ENCODE measurements around the gene PRDX1. TPM values are rescaled to one million over a fixed set of nuclear protein-coding genes. Genes with fewer than 3 reads are reported as not detected.

Gene PRDX1
- total and polyA plus RNA-seq, 2 of the 13 experiments (the other 11 are each of a cell fraction or from before 2014, with no cell fraction given), result 761 to 1,898 TPM

DNA sequence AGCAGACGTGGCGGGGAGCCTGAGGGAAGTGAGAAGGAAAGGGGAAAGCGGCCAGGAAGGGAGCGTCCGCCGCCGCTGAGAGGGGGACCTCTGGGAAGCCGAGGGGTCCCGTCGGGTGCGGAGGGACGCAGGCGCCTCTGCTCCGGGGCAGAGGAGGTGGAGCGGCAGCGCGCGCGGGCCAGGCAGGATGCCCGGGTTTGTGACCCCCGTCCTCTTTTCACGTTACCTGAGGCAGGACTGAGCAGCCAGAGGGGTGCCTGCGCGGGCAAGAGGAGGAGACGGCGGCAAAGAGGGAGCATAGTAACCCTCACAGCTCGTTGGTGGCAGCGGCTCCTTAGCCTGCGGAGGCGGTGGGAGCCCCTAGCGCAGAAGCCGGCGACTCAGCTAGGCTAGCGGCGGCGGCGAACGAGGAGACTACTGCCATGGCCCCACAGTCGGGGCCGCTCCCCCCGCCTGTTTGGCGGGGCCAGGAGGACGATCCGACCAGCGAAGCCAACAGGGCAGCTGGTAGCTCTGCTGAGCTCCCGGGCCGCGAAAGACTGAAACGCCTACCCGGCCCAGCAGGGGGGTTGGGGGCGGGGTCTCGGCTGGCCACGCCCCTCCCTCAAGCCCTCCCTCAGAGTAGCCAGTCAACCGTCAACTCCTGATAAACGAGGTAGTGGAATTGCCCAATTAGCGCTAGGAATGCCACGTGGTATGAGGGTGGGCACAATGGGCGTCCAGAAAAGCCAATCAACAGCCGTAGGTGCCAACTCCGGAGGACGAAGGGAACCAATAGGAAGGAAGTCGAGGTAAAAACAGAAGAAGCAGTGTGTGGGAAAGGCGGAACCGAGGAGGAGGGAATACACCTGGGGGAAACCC is 30.8 kb downstream of the PRDX1 start, which contains the start of gene TESK2 (continued):
- TF ChIP-seq, protein P1, sequence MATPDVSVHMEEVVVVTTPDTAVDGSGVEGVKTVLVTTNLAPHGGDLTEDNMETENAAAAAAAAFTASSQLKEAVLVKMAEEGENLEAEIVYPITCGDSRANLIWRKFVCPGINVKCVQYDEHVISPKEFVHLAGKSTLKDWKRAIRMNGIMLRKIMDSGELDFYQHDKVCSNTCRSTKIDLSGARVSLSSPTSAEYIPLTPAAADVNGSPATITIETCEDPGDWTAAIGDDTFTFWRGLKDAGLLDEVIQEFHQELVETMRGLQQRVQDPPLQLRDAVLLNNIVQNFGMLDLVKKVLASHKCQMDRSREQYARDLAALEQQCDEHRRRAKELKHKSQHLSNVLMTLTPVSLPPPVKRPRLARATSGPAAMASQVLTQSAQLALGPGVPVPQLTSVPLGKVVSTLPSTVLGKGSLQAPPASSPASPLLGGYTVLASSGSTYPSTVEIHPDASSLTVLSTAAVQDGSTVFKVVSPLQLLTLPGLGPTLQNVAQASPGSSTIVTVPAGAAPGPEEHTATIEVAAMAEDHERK (CRISPR knock-in tag; IDR thresholded peaks at IDR 0.05; ENCODE audit: low read depth), result no peak
- TF ChIP-seq JUND (CRISPR knock-in tag; IDR thresholded peaks at IDR 0.05) (no peak), KLF15 (CRISPR knock-in tag; IDR thresholded peaks at IDR 0.05; ENCODE audit: borderline replicate concordance) (0 out of 2 replicates have a peak, but pooled peaks have one; percentile 22), ZNF567 (CRISPR knock-in tag; IDR thresholded peaks at IDR 0.05; ENCODE audit: borderline replicate concordance) (no peak; the same call in 1 of the 2 replicates), MTF2 (CRISPR knock-in tag; IDR thresholded peaks at IDR 0.05; ENCODE audit: borderline replicate concordance) (0 out of 2 replicates have a peak, but pooled peaks have one; percentile 26), GFI1 (CRISPR knock-in tag; IDR thresholded peaks at IDR 0.05; ENCODE audit: borderline replicate concordance) (no peak), ZNF598 (CRISPR knock-in tag; IDR thresholded peaks at IDR 0.05; ENCODE audit: borderline replicate concordance) (no peak), RNF2 (conservative IDR thresholded peaks at IDR 0.05; ENCODE audit: low read depth) (peak; percentile 70), CENPX (CRISPR knock-in tag; IDR thresholded peaks at IDR 0.05) (no peak), TSC22D2 (CRISPR knock-in tag; IDR thresholded peaks at IDR 0.05; ENCODE audit: borderline replicate concordance) (no peak; the same call in 1 of the 2 replicates), ELF3 (CRISPR knock-in tag; IDR thresholded peaks at IDR 0.05) (no peak), GATAD2A (CRISPR knock-in tag; IDR thresholded peaks at IDR 0.05) (no peak; the same call in 1 of the 2 replicates)
- TF ChIP-seq, protein P2, sequence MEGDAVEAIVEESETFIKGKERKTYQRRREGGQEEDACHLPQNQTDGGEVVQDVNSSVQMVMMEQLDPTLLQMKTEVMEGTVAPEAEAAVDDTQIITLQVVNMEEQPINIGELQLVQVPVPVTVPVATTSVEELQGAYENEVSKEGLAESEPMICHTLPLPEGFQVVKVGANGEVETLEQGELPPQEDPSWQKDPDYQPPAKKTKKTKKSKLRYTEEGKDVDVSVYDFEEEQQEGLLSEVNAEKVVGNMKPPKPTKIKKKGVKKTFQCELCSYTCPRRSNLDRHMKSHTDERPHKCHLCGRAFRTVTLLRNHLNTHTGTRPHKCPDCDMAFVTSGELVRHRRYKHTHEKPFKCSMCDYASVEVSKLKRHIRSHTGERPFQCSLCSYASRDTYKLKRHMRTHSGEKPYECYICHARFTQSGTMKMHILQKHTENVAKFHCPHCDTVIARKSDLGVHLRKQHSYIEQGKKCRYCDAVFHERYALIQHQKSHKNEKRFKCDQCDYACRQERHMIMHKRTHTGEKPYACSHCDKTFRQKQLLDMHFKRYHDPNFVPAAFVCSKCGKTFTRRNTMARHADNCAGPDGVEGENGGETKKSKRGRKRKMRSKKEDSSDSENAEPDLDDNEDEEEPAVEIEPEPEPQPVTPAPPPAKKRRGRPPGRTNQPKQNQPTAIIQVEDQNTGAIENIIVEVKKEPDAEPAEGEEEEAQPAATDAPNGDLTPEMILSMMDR (CRISPR knock-in tag; IDR thresholded peaks at IDR 0.05), result no peak; the same call in 1 of the 2 replicates
- TF ChIP-seq, protein P3, sequence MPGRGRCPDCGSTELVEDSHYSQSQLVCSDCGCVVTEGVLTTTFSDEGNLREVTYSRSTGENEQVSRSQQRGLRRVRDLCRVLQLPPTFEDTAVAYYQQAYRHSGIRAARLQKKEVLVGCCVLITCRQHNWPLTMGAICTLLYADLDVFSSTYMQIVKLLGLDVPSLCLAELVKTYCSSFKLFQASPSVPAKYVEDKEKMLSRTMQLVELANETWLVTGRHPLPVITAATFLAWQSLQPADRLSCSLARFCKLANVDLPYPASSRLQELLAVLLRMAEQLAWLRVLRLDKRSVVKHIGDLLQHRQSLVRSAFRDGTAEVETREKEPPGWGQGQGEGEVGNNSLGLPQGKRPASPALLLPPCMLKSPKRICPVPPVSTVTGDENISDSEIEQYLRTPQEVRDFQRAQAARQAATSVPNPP (CRISPR knock-in tag; IDR thresholded peaks at IDR 0.05), result no peak
- TF ChIP-seq, protein P4, sequence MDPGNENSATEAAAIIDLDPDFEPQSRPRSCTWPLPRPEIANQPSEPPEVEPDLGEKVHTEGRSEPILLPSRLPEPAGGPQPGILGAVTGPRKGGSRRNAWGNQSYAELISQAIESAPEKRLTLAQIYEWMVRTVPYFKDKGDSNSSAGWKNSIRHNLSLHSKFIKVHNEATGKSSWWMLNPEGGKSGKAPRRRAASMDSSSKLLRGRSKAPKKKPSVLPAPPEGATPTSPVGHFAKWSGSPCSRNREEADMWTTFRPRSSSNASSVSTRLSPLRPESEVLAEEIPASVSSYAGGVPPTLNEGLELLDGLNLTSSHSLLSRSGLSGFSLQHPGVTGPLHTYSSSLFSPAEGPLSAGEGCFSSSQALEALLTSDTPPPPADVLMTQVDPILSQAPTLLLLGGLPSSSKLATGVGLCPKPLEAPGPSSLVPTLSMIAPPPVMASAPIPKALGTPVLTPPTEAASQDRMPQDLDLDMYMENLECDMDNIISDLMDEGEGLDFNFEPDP (CRISPR knock-in tag; conservative IDR thresholded peaks at IDR 0.05), result 0 out of 2 replicates have a peak, but pooled peaks have one; percentile 91
- TF ChIP-seq, protein P5, sequence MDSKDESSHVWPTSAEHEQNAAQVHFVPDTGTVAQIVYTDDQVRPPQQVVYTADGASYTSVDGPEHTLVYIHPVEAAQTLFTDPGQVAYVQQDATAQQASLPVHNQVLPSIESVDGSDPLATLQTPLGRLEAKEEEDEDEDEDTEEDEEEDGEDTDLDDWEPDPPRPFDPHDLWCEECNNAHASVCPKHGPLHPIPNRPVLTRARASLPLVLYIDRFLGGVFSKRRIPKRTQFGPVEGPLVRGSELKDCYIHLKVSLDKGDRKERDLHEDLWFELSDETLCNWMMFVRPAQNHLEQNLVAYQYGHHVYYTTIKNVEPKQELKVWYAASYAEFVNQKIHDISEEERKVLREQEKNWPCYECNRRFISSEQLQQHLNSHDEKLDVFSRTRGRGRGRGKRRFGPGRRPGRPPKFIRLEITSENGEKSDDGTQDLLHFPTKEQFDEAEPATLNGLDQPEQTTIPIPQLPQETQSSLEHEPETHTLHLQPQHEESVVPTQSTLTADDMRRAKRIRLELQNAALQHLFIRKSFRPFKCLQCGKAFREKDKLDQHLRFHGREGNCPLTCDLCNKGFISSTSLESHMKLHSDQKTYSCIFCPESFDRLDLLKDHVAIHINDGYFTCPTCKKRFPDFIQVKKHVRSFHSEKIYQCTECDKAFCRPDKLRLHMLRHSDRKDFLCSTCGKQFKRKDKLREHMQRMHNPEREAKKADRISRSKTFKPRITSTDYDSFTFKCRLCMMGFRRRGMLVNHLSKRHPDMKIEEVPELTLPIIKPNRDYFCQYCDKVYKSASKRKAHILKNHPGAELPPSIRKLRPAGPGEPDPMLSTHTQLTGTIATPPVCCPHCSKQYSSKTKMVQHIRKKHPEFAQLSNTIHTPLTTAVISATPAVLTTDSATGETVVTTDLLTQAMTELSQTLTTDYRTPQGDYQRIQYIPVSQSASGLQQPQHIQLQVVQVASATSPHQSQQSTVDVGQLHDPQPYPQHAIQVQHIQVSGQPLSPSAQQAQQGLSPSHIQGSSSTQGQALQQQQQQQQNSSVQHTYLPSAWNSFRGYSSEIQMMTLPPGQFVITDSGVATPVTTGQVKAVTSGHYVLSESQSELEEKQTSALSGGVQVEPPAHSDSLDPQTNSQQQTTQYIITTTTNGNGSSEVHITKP (CRISPR knock-in tag; IDR thresholded peaks at IDR 0.05; ENCODE audit: low read depth), result peak; percentile 78

Data from HepG2 (cell line).